WTC11 (cell line): ENCODE results near the gene DENND4A.

Source experiments
- NFYB ChIP-seq: sonication (generic); formaldehyde crosslinking; conservative IDR thresholded peaks from 2 replicates; pipeline ENCODE4 v1.8.0; 2022; ENCODE audit warnings: low read depth, missing genetic modification reagents
- NR3C1 ChIP-seq: sonication (generic); formaldehyde crosslinking; conservative IDR thresholded peaks from 2 replicates; pipeline ENCODE4 v1.8.1; 2023; ENCODE audit warnings: low read depth, mild to moderate bottlenecking, missing genetic modification reagents
- ZBTB21 ChIP-seq: sonication (generic); formaldehyde crosslinking; IDR thresholded peaks from 2 replicates; pipeline ENCODE4 v1.8.1; 2023; ENCODE audit warnings: mild to moderate bottlenecking, missing genetic modification reagents, borderline replicate concordance
- TF ChIP-seq, protein P1 (sequence below): sonication (generic); formaldehyde crosslinking; IDR thresholded peaks from 2 replicates; pipeline ENCODE4 v1.8.0; 2023; ENCODE audit warnings: mild to moderate bottlenecking, missing genetic modification reagents
- TF ChIP-seq, protein P2 (sequence below): fragments of 200-600 bp; IDR thresholded peaks from 2 replicates; pipeline ENCODE4 v1.8.0; 2022; ENCODE audit warnings: antibody characterized with exemption

GRCh38 chr15:65822316-65822715 is 30.2 kb upstream of the DENND4A start:
- TF ChIP-seq NR3C1 (CRISPR knock-in tag) (no peak), ZBTB21 (CRISPR knock-in tag) (no peak), NFYB (no peak)
- TF ChIP-seq, protein P1, sequence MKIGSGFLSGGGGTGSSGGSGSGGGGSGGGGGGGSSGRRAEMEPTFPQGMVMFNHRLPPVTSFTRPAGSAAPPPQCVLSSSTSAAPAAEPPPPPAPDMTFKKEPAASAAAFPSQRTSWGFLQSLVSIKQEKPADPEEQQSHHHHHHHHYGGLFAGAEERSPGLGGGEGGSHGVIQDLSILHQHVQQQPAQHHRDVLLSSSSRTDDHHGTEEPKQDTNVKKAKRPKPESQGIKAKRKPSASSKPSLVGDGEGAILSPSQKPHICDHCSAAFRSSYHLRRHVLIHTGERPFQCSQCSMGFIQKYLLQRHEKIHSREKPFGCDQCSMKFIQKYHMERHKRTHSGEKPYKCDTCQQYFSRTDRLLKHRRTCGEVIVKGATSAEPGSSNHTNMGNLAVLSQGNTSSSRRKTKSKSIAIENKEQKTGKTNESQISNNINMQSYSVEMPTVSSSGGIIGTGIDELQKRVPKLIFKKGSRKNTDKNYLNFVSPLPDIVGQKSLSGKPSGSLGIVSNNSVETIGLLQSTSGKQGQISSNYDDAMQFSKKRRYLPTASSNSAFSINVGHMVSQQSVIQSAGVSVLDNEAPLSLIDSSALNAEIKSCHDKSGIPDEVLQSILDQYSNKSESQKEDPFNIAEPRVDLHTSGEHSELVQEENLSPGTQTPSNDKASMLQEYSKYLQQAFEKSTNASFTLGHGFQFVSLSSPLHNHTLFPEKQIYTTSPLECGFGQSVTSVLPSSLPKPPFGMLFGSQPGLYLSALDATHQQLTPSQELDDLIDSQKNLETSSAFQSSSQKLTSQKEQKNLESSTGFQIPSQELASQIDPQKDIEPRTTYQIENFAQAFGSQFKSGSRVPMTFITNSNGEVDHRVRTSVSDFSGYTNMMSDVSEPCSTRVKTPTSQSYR (CRISPR knock-in tag): no peak
- TF ChIP-seq, protein P2, sequence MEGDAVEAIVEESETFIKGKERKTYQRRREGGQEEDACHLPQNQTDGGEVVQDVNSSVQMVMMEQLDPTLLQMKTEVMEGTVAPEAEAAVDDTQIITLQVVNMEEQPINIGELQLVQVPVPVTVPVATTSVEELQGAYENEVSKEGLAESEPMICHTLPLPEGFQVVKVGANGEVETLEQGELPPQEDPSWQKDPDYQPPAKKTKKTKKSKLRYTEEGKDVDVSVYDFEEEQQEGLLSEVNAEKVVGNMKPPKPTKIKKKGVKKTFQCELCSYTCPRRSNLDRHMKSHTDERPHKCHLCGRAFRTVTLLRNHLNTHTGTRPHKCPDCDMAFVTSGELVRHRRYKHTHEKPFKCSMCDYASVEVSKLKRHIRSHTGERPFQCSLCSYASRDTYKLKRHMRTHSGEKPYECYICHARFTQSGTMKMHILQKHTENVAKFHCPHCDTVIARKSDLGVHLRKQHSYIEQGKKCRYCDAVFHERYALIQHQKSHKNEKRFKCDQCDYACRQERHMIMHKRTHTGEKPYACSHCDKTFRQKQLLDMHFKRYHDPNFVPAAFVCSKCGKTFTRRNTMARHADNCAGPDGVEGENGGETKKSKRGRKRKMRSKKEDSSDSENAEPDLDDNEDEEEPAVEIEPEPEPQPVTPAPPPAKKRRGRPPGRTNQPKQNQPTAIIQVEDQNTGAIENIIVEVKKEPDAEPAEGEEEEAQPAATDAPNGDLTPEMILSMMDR: no peak
